Sigmoid colon (tissue), 7 donors: ENCODE data around the gene SCGB2A2. TPM values are rescaled to one million over a fixed set of nuclear protein-coding genes. Genes with fewer than 3 reads are reported as not detected.

Experiments
- DNase-seq: peaks from one replicate; pipeline ENCODE4 v3.0.0-alpha.2; 2019
- H3K27ac ChIP-seq, 4 donors: fragments of 200-600 bp; sonication (generic); one replicate each; pipeline ENCODE4 v1.5.1; 2016 to 2019; ENCODE audit warnings: mild to moderate bottlenecking in 1 of 4
- H3K27me3 ChIP-seq, 3 donors: fragments of 200-600 bp; sonication (generic); one replicate each; pipeline ENCODE4 v1.5.1; 2019; ENCODE audit warnings: mild to moderate bottlenecking in 1 of 3
- H3K36me3 ChIP-seq, 4 donors: fragments of 200-600 bp; sonication (generic); one replicate each; pipeline ENCODE4 v1.5.1; 2016 to 2019
- H3K4me1 ChIP-seq, 4 donors: fragments of 200-600 bp; sonication (generic); one replicate each; pipeline ENCODE4 v1.5.1; 2017 to 2019
- H3K4me3 ChIP-seq, 4 donors: fragments of 200-600 bp; sonication (generic); one replicate each; pipeline ENCODE4 v1.5.1; 2017 to 2019; ENCODE audit warnings: mild to moderate bottlenecking in 2 of 4, moderate library complexity in 1 of 4
- H3K9me3 ChIP-seq, 4 donors: fragments of 200-600 bp in 3 of 4; sonication (generic) in 3 of 4; one replicate each; pipeline versions ENCODE4 v1.5.1 to v1.6.1; 2013 to 2019
- CTCF ChIP-seq, 4 experiments: fragments of 450-650 bp in 3 of 4; fragments of 200-600 bp in 1 of 4; IDR thresholded peaks; one replicate each; pipeline ENCODE4 v1.5.1; 2016 to 2019; ENCODE audit warnings: antibody characterized with exemption in 4 of 4, mild to moderate bottlenecking in 3 of 4, moderate library complexity in 2 of 4
- EP300 ChIP-seq, 4 donors: sonication (generic); formaldehyde crosslinking; IDR thresholded peaks; one replicate each; pipeline ENCODE4 v1.6.1; 2017; ENCODE audit warnings: antibody characterized with exemption in 4 of 4
- POLR2A ChIP-seq, 2 donors: fragments of 450-650 bp; IDR thresholded peaks; one replicate each; pipeline ENCODE4 v1.6.1; 2016; ENCODE audit warnings: antibody characterized with exemption in 2 of 2, mild to moderate bottlenecking in 2 of 2, moderate library complexity in 2 of 2
- POLR2AphosphoS5 ChIP-seq, 4 donors: sonication (generic); formaldehyde crosslinking; IDR thresholded peaks; one replicate each; pipeline ENCODE4 v1.6.1; 2017; ENCODE audit warnings: antibody characterized with exemption in 4 of 4
- WGBS, 2 donors: extraction: QIAGEN DNeasy Blood & Tissue Kit; methylation state at CpG; one replicate each; pipeline ENCODE4 v1.1.7; 2013; 5-methylcytosine and 5-hydroxymethylcytosine counted together
- intact Hi-C: fragments of 100-400 bp; cut with DNase I; formaldehyde crosslinking; loops from one replicate; pipeline ENCODE4 v1.15.1; 2023
- polyA plus RNA-seq, 3 donors: library from polyadenylated mRNA; stranded (reverse); fragments of 200-250 nt; gene quantifications; one replicate each; pipeline ENCODE4 v1.2.3, GENCODE V29; 2013
- total RNA-seq, 4 donors: library from RNA; depleted of rRNA; stranded (reverse); fragments of >200 nt; gene quantifications; one replicate each; pipeline ENCODE4 v1.1.0, GENCODE V29; 2016
- donor health status: healthy with polysubstance abuse.
- donor health status: Bipolar disorder and iron deficiency.
- donor health status: healthy.

SCGB2A2 gene
- total RNA-seq (not detected), polyA plus RNA-seq (not detected)

- intact Hi-C loops: no loop called here
- WGBS, 2 donors: 68 to 79% methylated on average over 10 of the region's 10 CpGs
Observed at GRCh38 chr11:62269654-62270278, at the start of gene SCGB2A2. Gene SCGB2A2 (plus strand): TSS chr11:62270158. CDS start chr11:62270217, 59 bp downstream.

GRCh38 chr11:62221498-62221897, 48.5 kb upstream of the SCGB2A2 start:
- Histone ChIP-seq H3K4me3 (no peak overlapping the region), H3K27me3 (no peaks in the 10 kb centered on the region), H3K9me3 (peaks cover 0 to 28% (median 17%) of the 10 kb centered on the region in 4 donors), H3K4me1 (no peaks in the 10 kb centered on the region), H3K27ac (no peak overlapping the region), H3K36me3 (no peaks in the 10 kb centered on the region)
- 91 to 92% methylated on average over 3 of the region's 3 CpGs for WGBS, 2 donors
- TF ChIP-seq POLR2AphosphoS5 (IDR thresholded peaks at IDR 0.05) (no peak), CTCF (IDR thresholded peaks at IDR 0.05) (no peak), EP300 (IDR thresholded peaks at IDR 0.05) (no peak), POLR2A (IDR thresholded peaks at IDR 0.05) (no peak)
- intact Hi-C loops: no loop called here
- DNase-seq: no peak

More at GRCh38 chr11:62269654-62270278, at the start of gene SCGB2A2:
- no peaks in the 10 kb centered on the region for H3K27me3 ChIP-seq
- TF ChIP-seq POLR2AphosphoS5 (IDR thresholded peaks at IDR 0.05) (no peak), CTCF (IDR thresholded peaks at IDR 0.05) (no peak), POLR2A (IDR thresholded peaks at IDR 0.05) (no peak), EP300 (IDR thresholded peaks at IDR 0.05) (no peak)
- no peaks in the 10 kb centered on the region for H3K36me3 ChIP-seq
- H3K9me3 ChIP-seq: no peaks in the 10 kb centered on the region
- H3K27ac ChIP-seq: no peak within 1 kb of the TSS
- H3K4me1 ChIP-seq: no peaks in the 10 kb centered on the region
- no peak for DNase-seq
- no peak within 1 kb of the TSS for H3K4me3 ChIP-seq

GRCh38 chr11:62223095-62223494, 46.9 kb upstream of the SCGB2A2 start:
- Histone ChIP-seq H3K4me3 (no peak overlapping the region), H3K4me1 (no peaks in the 10 kb centered on the region), H3K27me3 (no peaks in the 10 kb centered on the region), H3K9me3 (peaks cover 0 to 28% (median 17%) of the 10 kb centered on the region in 4 donors), H3K27ac (no peak overlapping the region), H3K36me3 (no peaks in the 10 kb centered on the region)
- no peak for TF ChIP-seq CTCF (IDR thresholded peaks at IDR 0.05)
- TF ChIP-seq EP300 (IDR thresholded peaks at IDR 0.05): no peak
- no peak for TF ChIP-seq POLR2AphosphoS5 (IDR thresholded peaks at IDR 0.05)
- TF ChIP-seq POLR2A (IDR thresholded peaks at IDR 0.05): no peak
- intact Hi-C loops: no loop called here
- DNase-seq: no peak

GRCh38 chr11:62233730-62234129, 36.2 kb upstream of the SCGB2A2 start:
- no peak overlapping the region for H3K27ac ChIP-seq
- TF ChIP-seq CTCF (IDR thresholded peaks at IDR 0.05) (no peak), EP300 (IDR thresholded peaks at IDR 0.05) (no peak), POLR2A (IDR thresholded peaks at IDR 0.05) (no peak), POLR2AphosphoS5 (IDR thresholded peaks at IDR 0.05) (no peak)
- H3K4me3 ChIP-seq: no peak overlapping the region

GRCh38 chr11:62236187-62236586, 33.8 kb upstream of the SCGB2A2 start:
- Histone ChIP-seq H3K27ac (no peak overlapping the region), H3K9me3 (no peaks in the 10 kb centered on the region), H3K4me3 (no peak overlapping the region), H3K4me1 (no peaks in the 10 kb centered on the region), H3K36me3 (no peaks in the 10 kb centered on the region), H3K27me3 (peaks cover 0 to 12% (median 0%) of the 10 kb centered on the region in 3 donors)
- intact Hi-C loops: no loop called here
- no peak for DNase-seq
- 79 to 86% methylated on average over 2 of the region's 2 CpGs for WGBS, 2 donors
- TF ChIP-seq EP300 (IDR thresholded peaks at IDR 0.05) (no peak), CTCF (IDR thresholded peaks at IDR 0.05) (no peak), POLR2A (IDR thresholded peaks at IDR 0.05) (no peak), POLR2AphosphoS5 (IDR thresholded peaks at IDR 0.05) (no peak)

More at GRCh38 chr11:62233730-62234129, 36.2 kb upstream of the SCGB2A2 start:
- peaks cover 0 to 10% (median 0%) of the 10 kb centered on the region in 3 donors for H3K27me3 ChIP-seq
- no peaks in the 10 kb centered on the region for H3K4me1 ChIP-seq
- intact Hi-C loops: no loop called here
- H3K36me3 ChIP-seq: no peaks in the 10 kb centered on the region
- no peaks in the 10 kb centered on the region for H3K9me3 ChIP-seq
- no peak for DNase-seq
